ACC112 (cell line): Measurements from ENCODE around the gene ELP5.

ENCODE experiments used
- H2AFZ ChIP-seq: fragments of 200-600 bp; sonication (generic); one replicate; pipeline ENCODE4 v1.6.0; 2017; ENCODE audit warnings: antibody characterized with exemption, low read length; ENCODE audit not compliant: unreplicated experiment
- H3K27ac ChIP-seq: fragments of 200-600 bp; sonication (generic); 2 replicates; pipeline ENCODE4 v1.5.1; 2014; ENCODE audit warnings: low read depth, mild to moderate bottlenecking, antibody characterized with exemption, low read length, moderate library complexity
- H3K27me3 ChIP-seq: fragments of 200-600 bp; sonication (generic); 2 replicates; pipeline ENCODE4 v1.6.1; 2014; ENCODE audit warnings: mild to moderate bottlenecking, antibody characterized with exemption, low read length, moderate library complexity, mixed read lengths; ENCODE audit not compliant: insufficient read depth
- H3K36me3 ChIP-seq: fragments of 200-600 bp; sonication (generic); 2 replicates; pipeline ENCODE4 v1.6.1; 2016; ENCODE audit warnings: mild to moderate bottlenecking, antibody characterized with exemption, low read length, moderate library complexity, mixed read lengths; ENCODE audit not compliant: insufficient read depth
- H3K4me1 ChIP-seq: fragments of 200-600 bp; sonication (generic); one replicate; pipeline ENCODE4 v1.6.1; 2016; ENCODE audit warnings: low read length, mixed read lengths; ENCODE audit not compliant: insufficient read depth, unreplicated experiment, control insufficient read depth
- H3K4me3 ChIP-seq: fragments of 200-600 bp; sonication (generic); 2 replicates; pipeline ENCODE4 v1.5.1; 2014; ENCODE audit warnings: mild to moderate bottlenecking, low read depth, low read length
- H3K79me2 ChIP-seq: fragments of 200-600 bp; sonication (generic); one replicate; pipeline ENCODE4 v1.6.0; 2016; ENCODE audit warnings: low read length; ENCODE audit not compliant: control insufficient read depth, unreplicated experiment, insufficient read depth

Gene ELP5

GRCh38 chr17:7226721-7227710, 25.0 kb upstream of the ELP5 start:
- no peak overlapping the region for H2AFZ ChIP-seq
- no peak overlapping the region for H3K27ac ChIP-seq
- no peaks in the 10 kb centered on the region for H3K27me3 ChIP-seq
- peaks cover 8% of the 10 kb centered on the region for H3K36me3 ChIP-seq
- H3K4me3 ChIP-seq, result no peak overlapping the region
- peaks cover 37% of the 10 kb centered on the region for H3K79me2 ChIP-seq
- H3K4me1 ChIP-seq, result peaks cover 12% of the 10 kb centered on the region

- peaks cover 52% of the 10 kb centered on the region for H3K79me2 ChIP-seq
- peaks cover 10% of the 10 kb centered on the region for H3K36me3 ChIP-seq
- no peak overlapping the region for H3K27ac ChIP-seq
- H2AFZ ChIP-seq, result no peak overlapping the region
- no peaks in the 10 kb centered on the region for H3K27me3 ChIP-seq
- H3K4me1 ChIP-seq, result peaks cover 19% of the 10 kb centered on the region
- no peak overlapping the region for H3K4me3 ChIP-seq
Measured at GRCh38 chr17:7228920-7229319, 23.1 kb upstream of the ELP5 start.

GRCh38 chr17:7229504-7229903, 22.5 kb upstream of the ELP5 start:
- Histone ChIP-seq H2AFZ (no peak overlapping the region), H3K27me3 (no peaks in the 10 kb centered on the region), H3K36me3 (peaks cover 10% of the 10 kb centered on the region), H3K79me2 (peaks cover 53% of the 10 kb centered on the region), H3K4me3 (no peak overlapping the region), H3K27ac (no peak overlapping the region), H3K4me1 (peaks cover 19% of the 10 kb centered on the region)

GRCh38 chr17:7232114-7232513, 19.9 kb upstream of the ELP5 start:
- Histone ChIP-seq H3K36me3 (peaks cover 16% of the 10 kb centered on the region), H3K27ac (no peak overlapping the region), H3K4me3 (peak overlapping the region; percentile 94)

GRCh38 chr17:7233701-7234082, 18.3 kb upstream of the ELP5 start:
- H3K36me3 ChIP-seq, result peaks cover 19% of the 10 kb centered on the region; the same call in 1 of the 2 replicates

More at GRCh38 chr17:7232114-7232513, 19.9 kb upstream of the ELP5 start:
- peaks cover 37% of the 10 kb centered on the region for H3K4me1 ChIP-seq
- H3K27me3 ChIP-seq, result no peaks in the 10 kb centered on the region
- H3K79me2 ChIP-seq, result peaks cover 70% of the 10 kb centered on the region
- no peak overlapping the region for H2AFZ ChIP-seq

GRCh38 chr17:7234083-7234951, 17.7 kb upstream of the ELP5 start, which contains the start of gene DVL2:
TSS of gene DVL2 (minus strand) at chr17:7234517. CDS start at chr17:7234262, 255 bp downstream.
- peaks cover 16% of the 10 kb centered on the region; the same call in 1 of the 2 replicates for H3K36me3 ChIP-seq
- no peaks in the 10 kb centered on the region for H3K27me3 ChIP-seq
- peak within 1 kb of the TSS; percentile 68 for H3K27ac ChIP-seq
- peaks cover 83% of the 10 kb centered on the region for H3K79me2 ChIP-seq
- H2AFZ ChIP-seq, result peak within 1 kb of the TSS; percentile 72
- H3K4me3 ChIP-seq, result peak within 1 kb of the TSS; percentile 94
- peaks cover 36% of the 10 kb centered on the region for H3K4me1 ChIP-seq

More at GRCh38 chr17:7233701-7234082, 18.3 kb upstream of the ELP5 start:
- peak overlapping the region; percentile 72 for H2AFZ ChIP-seq
- peak overlapping the region; percentile 94 for H3K4me3 ChIP-seq
- H3K27me3 ChIP-seq, result no peaks in the 10 kb centered on the region
- peaks cover 36% of the 10 kb centered on the region for H3K4me1 ChIP-seq
- peak overlapping the region; percentile 68 for H3K27ac ChIP-seq
- H3K79me2 ChIP-seq, result peaks cover 77% of the 10 kb centered on the region

GRCh38 chr17:7235693-7236665, 16.0 kb upstream of the ELP5 start:
- peaks cover 25% of the 10 kb centered on the region; the same call in 1 of the 2 replicates for H3K36me3 ChIP-seq
- peak overlapping the region; percentile 52 for H3K27ac ChIP-seq
- peak overlapping the region; percentile 94 for H3K4me3 ChIP-seq
- peaks cover 79% of the 10 kb centered on the region for H3K79me2 ChIP-seq
- H2AFZ ChIP-seq, result no peak overlapping the region
- H3K4me1 ChIP-seq, result peaks cover 47% of the 10 kb centered on the region
- H3K27me3 ChIP-seq, result no peaks in the 10 kb centered on the region

- H3K79me2 ChIP-seq, result peaks cover 79% of the 10 kb centered on the region
- peak overlapping the region; percentile 97 for H3K4me3 ChIP-seq
- H2AFZ ChIP-seq, result no peak overlapping the region
- peaks cover 25% of the 10 kb centered on the region; the same call in 1 of the 2 replicates for H3K36me3 ChIP-seq
- H3K27ac ChIP-seq, result peak overlapping the region; percentile 77
- H3K4me1 ChIP-seq, result peaks cover 48% of the 10 kb centered on the region
- H3K27me3 ChIP-seq, result no peaks in the 10 kb centered on the region
Measured at GRCh38 chr17:7236808-7237207, 15.2 kb upstream of the ELP5 start.

GRCh38 chr17:7237266-7237760, 14.7 kb upstream of the ELP5 start:
- Histone ChIP-seq H3K27me3 (no peaks in the 10 kb centered on the region), H3K4me3 (peak overlapping the region; percentile 97), H3K4me1 (peaks cover 43% of the 10 kb centered on the region), H2AFZ (no peak overlapping the region), H3K27ac (peak overlapping the region; percentile 77), H3K79me2 (peaks cover 78% of the 10 kb centered on the region), H3K36me3 (peaks cover 22% of the 10 kb centered on the region; the same call in 1 of the 2 replicates)
